A172 (cell line): ENCODE measurements around the gene NTM. TPM values are rescaled to one million over a fixed set of nuclear protein-coding genes. Genes with fewer than 3 reads are reported as not detected.

ENCODE experiments used
- DNase-seq: peaks from one replicate; pipeline ENCODE4 v3.0.0-alpha.2; 2015; ENCODE audit warnings: low spot score
- total RNA-seq: library from RNA; depleted of rRNA; stranded (reverse); fragments of >200 nt; shearing (Covaris generic); gene quantifications from 2 replicates; pipeline ENCODE4 v1.2.3, GENCODE V29; 2014

The NTM gene
- total RNA-seq, 1 experiment from 2014 or later: 1.4 TPM

- no peak for DNase-seq
Measured at GRCh38 chr11:131964698-131965483, 594.5 kb downstream of the NTM start.

DNA sequence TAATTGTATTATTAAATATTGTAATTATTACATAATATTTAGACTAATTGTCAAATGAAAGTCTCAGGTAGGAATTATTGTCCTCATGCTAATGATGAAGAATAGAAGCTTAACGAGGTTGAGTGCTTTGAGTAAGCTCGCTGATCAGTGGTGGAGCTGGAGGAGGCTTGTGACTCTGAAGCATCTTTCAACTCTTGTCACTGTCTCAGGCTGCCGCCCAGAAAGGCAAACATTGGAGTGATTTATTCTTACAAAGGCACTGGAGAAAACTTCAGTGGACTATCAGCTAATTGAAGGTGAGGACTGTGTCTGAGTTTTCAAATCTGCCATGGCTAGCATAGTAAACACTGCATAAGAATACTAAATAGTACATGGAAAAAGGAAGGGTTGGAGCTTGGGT lies 595.1 kb downstream of the NTM start:
- DNase-seq: no peak

GRCh38 chr11:131966667-131967066 lies 596.3 kb downstream of the NTM start:
- DNase-seq: no peak

GRCh38 chr11:131969261-131969660 lies 598.8 kb downstream of the NTM start:
- DNase-seq: no peak

DNA sequence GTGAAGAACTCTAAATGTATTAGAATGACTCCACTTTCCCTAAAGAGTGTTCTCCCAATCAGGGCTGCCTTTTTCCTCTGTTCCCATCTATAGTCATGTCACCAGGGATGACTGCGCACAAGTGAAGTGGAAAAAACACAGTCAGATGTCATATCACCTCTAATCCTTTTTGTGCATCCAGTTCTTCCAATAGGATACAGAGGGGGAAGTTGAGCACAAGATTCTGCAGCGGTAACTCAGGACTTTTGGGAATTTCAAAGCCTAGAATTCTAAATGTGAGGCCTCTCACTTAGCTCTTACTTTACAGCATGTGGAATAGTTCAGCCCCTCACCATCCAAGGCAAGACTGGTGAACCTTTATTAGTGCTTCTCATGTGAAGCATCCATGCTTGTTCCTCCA lies 602.6 kb downstream of the NTM start:
- DNase-seq: no peak

DNA sequence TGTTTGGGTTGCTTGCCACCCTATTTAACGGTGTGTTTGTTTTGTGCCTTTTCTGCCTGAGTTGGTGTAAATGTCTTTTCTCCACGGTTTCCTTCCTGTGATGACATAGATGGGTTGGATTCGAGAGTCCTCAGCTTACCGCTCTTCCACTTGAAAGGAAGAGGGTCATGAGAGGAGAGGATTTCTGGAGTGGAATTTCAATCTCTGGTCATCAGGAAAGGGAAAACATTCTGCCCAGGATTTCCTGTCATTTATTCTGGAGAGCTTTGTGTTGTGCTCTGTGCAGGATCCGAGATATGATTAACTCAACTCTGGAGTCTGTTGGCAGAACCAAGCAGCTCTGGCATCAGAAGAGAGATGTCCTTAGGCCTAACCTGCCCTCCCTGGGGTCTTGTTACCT lies 605.2 kb downstream of the NTM start:
- DNase-seq: no peak

DNA sequence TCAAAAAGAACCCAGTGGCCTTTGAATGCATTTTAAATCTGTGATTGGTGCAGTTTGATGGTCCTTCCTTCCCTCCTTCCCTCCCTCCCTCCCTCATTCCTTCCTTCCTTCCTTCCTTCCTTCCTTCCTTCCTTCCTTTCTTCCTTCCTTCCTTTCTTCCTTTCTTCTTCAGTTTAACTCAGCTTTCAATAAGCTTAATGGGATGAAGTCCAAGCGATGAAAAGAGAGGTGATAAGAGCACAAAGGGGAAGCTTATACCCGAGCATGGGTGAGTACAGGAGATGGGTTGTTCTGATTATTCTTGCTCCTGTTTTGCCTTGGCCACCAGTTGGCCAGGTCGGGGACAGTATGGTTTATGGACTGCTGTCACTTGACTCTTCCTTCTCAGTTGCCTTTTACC lies 605.6 kb downstream of the NTM start:
- no peak for DNase-seq

DNA sequence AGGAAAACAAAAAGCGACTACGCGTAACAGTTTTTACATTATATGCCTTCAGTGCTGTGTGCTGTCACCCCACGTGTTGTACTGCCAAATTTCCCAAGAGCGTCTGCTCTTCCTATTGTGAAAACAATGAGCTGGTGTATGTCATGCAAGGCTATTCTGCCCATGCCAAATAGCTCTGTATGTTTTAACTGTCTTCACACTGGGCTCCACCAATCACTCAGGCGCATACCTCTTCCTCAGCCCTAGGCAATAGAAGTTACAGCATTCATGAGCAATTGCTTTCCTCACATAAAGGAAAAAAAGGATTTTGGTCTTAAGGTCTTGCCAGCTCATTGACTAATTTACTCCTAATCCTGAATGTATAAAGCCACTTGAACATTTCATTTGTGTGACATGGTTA lies 606.8 kb downstream of the NTM start:
- DNase-seq: peak; percentile 66

DNA sequence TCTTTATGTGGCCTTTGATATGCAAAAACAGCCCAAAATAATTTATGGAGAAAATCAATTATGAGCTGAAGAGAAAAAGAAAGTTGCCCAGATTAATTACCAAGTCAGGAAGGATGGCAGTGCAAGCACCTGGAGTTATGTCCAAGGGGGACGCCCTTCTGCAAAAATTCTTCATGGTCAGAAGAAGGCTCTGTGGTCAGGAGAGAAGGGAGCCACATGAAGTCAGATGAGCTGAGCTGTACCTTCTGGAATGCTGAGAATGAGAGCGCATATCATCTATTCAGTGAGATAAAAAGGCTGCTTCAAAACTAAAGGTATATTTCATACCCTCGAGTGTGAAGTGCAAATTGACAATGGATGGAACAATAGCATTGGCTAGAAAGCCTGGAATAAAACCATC lies 607.4 kb downstream of the NTM start:
- peak; percentile 78 for DNase-seq

- peak; percentile 15 for DNase-seq
Measured at GRCh38 chr11:131978351-131978750, 607.9 kb downstream of the NTM start.

DNA sequence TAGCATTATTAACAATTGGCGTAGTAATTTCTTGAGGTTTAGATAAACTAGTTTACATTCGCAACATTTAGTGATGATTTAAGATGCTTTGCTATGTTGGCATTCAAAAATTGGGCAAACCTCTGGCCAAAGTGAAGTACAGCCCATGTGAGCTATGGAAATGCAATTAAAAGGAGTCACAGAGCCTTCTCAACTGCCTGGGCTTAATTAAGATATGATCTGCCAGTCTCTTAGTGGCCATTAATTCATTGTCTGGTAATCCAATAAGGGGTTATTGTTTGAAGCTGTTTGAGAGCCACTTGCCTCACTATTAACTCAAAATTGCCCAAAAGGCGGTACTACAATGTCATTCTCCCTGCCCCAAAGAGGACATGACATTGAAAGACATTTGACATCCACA lies 608.9 kb downstream of the NTM start:
- DNase-seq: no peak

DNA sequence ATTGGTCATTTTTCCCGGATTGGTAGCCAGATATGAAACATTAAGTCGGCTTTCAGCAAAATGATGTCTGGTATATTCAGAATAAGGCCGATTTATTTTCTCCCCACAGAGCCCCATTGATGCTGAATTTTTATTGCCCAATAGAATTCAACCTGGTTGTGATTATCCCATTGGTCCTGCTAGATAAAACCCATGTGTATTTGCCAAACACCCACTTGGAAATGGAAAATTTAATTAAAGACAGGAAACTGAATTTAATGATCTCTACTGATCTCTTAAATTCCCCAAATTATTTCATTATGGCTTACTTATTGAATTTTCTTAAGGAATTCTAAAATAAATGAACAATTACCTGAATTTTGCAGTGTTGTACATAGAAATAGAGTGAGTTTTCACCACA lies 609.8 kb downstream of the NTM start:
- no peak for DNase-seq

GRCh38 chr11:131980888-131981668 lies 610.7 kb downstream of the NTM start:
- DNase-seq: peak; percentile 10

GRCh38 chr11:131982154-131982553 lies 611.7 kb downstream of the NTM start:
- no peak for DNase-seq

DNA sequence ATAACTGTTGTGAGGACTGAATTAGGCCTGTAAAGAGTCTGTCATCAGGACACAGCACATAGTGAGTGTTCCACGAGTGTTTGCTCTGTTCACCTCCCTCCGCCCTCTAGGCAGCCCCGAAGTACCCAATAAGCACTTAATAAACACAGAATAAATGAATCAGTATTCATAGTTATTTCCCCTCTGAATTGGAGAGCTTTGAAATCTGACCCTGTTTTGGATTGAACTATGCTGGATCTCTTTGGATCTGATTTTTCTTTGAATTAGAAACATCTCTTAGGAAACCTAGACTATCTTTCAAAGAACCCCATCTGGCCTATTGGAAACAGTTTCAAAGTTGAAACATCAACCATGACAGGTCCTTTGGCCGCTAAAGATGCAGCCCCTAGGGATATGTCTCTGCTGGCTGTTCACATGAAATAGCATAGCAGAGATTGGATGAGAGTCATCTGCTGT lies 615.5 kb downstream of the NTM start:
- no peak for DNase-seq

- no peak for DNase-seq
Measured at GRCh38 chr11:131987703-131988102, 617.3 kb downstream of the NTM start.

DNA sequence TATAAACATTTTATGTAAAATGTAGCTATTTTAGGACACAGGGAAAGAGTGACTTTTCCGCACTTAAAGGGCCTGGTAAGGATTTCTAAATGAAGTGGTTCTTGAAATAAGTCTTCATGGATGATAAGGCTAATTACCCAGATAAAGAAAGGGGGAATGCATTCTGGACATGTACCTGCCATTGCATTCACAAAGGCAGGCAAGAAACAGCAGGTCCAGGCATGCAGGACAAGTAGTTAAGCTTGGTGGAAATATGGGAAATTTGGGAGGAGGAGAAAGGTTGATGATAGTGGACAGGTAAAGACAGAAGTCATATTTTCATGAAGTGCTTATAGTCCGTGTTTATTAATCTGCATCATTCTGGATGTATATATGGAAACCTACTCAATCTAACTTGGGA lies 621.2 kb downstream of the NTM start:
- DNase-seq: no peak

GRCh38 chr11:131993246-131993645 lies 622.8 kb downstream of the NTM start:
- no peak for DNase-seq

- DNase-seq: no peak
Measured at GRCh38 chr11:131998020-131998419, 627.6 kb downstream of the NTM start.

GRCh38 chr11:131999084-131999483 lies 628.7 kb downstream of the NTM start:
- DNase-seq: no peak

- DNase-seq: no peak
Measured at GRCh38 chr11:131999955-132000354, 629.5 kb downstream of the NTM start.

- no peak for DNase-seq
Measured at GRCh38 chr11:132005887-132006286, 635.5 kb downstream of the NTM start.

- DNase-seq: no peak
Measured at GRCh38 chr11:132006884-132007580, 636.6 kb downstream of the NTM start.
